ENCODE results near the gene PPP1R13B. TPM values are rescaled to one million over a fixed set of nuclear protein-coding genes. Genes with fewer than 3 reads are reported as not detected.

PPP1R13B gene
- total RNA-seq, 3 donors from 2014 or later, result 49.6 to 65.5 (median 52.1) TPM

DNA sequence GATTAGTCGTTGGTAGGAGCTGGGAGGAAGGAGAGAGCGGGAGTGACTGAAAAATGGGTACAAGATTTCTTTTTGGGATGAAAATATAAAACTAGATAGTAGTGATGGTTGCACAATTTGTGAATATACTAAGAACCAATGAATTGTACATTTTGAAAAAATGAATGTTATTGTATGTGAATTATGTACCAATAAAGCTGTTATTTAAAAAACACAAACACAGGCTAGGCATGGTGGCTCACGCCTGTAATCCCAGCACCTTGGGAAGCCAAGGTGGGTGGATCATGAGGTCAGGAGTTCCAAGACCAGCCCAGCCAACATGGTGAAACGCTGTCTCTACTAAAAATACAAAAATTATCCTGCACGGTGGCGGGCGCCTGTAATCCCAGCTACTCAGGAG is 32.1 kb downstream of the PPP1R13B start:
- H3K4me1 ChIP-seq (ENCODE audit: low read depth), result peaks cover 6% of the 10 kb centered on the region
- no peak overlapping the region for H3K4me3 ChIP-seq
- H3K36me3 ChIP-seq (ENCODE audit: low read depth), result no peaks in the 10 kb centered on the region
- intact Hi-C loops (cut with DNase I, micrococcal nuclease), result no loop called here
- no peaks in the 10 kb centered on the region for H3K9me3 ChIP-seq
- DNase-seq, result no peak
- ATAC-seq, result no peak
- TF ChIP-seq, protein P1, sequence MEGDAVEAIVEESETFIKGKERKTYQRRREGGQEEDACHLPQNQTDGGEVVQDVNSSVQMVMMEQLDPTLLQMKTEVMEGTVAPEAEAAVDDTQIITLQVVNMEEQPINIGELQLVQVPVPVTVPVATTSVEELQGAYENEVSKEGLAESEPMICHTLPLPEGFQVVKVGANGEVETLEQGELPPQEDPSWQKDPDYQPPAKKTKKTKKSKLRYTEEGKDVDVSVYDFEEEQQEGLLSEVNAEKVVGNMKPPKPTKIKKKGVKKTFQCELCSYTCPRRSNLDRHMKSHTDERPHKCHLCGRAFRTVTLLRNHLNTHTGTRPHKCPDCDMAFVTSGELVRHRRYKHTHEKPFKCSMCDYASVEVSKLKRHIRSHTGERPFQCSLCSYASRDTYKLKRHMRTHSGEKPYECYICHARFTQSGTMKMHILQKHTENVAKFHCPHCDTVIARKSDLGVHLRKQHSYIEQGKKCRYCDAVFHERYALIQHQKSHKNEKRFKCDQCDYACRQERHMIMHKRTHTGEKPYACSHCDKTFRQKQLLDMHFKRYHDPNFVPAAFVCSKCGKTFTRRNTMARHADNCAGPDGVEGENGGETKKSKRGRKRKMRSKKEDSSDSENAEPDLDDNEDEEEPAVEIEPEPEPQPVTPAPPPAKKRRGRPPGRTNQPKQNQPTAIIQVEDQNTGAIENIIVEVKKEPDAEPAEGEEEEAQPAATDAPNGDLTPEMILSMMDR (IDR thresholded peaks at IDR 0.05), result no peak

DNA sequence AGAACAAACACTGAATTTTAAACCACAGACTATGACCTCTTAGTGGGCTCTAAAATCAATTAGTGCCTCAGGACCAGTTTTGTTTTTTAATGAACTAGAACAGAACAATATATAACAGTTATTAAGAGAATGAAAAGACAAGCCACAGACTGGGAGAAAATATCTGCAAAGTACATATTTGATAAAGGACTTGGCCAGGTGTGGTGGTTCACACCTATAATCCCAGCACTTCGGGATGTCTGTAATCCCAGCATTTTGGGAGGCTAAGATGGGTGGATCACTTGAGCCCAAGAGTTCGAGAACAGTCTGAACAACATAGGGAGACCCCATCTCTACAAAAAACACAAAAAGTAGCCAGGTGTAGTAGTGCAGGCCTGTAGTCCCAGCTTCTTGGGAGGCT is 36.2 kb downstream of the PPP1R13B start:
- DNase-seq, result no peak
- TF ChIP-seq, protein P1 (IDR thresholded peaks at IDR 0.05), result no peak
- intact Hi-C loops (cut with DNase I, micrococcal nuclease), result no loop called here
- Histone ChIP-seq H3K9me3 (no peaks in the 10 kb centered on the region), H3K36me3 (ENCODE audit: low read depth) (no peaks in the 10 kb centered on the region), H3K4me3 (no peak overlapping the region), H3K4me1 (ENCODE audit: low read depth) (no peaks in the 10 kb centered on the region)
- ATAC-seq, result no peak

DNA sequence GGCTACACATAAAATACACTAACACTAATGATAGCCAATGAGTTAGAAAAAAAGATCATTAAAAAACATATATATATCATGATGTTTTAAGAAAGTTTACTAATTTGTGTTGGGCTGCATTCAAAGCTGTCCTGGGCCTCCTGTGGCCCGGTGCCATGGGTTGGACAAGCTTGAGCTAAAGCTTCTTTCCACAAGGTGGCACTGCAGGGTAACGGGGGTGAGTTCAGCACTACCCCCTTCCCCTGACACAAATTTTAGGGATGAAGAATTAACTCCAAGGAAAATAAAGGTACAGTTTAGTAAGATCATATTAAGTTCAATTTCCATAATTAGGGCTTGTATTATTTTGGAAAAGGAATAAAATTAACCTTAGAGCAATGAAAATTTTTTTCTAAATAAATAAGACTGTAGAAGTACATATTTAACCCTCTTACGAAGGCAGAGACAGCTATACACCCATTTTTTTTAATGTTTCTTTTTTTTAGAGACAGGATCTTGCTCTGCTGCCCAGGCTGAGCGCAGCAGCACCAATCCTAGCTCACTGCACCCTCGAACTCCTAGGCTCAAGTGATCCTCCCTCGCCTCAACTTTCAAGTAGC is 38.9 kb downstream of the PPP1R13B start:
- ATAC-seq, result peak; percentile 90
- intact Hi-C loops (cut with DNase I, micrococcal nuclease), result loop anchor here (5.0 to 10.0 kb wide), 2 partner anchors 104 to 176 kb away; no protein-coding TSS in a partner anchor

DNA sequence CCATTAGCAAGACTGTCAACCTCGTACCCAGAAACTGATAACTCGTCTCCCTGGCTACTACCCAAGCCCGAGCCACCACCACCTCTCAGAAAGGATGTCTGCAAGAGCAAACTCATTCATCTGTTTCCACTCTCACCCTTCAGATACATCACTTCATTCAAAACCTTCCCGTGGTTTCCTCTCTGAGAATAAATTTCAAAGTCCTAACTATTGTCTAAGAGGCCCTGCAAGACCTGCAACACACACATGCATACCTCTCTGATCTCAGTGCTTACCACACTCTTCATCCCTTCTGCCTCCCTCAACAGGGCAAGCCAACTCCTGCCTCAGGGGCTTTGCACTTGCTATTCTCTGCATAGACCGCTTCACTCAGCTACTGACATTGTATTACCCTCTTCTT is 40.6 kb downstream of the PPP1R13B start:
- TF ChIP-seq, protein P1 (IDR thresholded peaks at IDR 0.05), result no peak
- no peaks in the 10 kb centered on the region for H3K4me1 ChIP-seq (ENCODE audit: low read depth)
- intact Hi-C loops (cut with DNase I, micrococcal nuclease), result loop anchor here (5.0 to 10.0 kb wide), 2 partner anchors 105 to 178 kb away; no protein-coding TSS in a partner anchor
- ATAC-seq, result no peak
- H3K36me3 ChIP-seq (ENCODE audit: low read depth), result no peaks in the 10 kb centered on the region
- no peak overlapping the region for H3K4me3 ChIP-seq
- H3K9me3 ChIP-seq, result no peaks in the 10 kb centered on the region
- DNase-seq, result no peak

More for the DNA sequence above, 38.9 kb downstream of the PPP1R13B start:
- DNase-seq, result peak in 2 of 3 donors; percentile 72 to 87
- no peaks in the 10 kb centered on the region for H3K9me3 ChIP-seq
- H3K4me3 ChIP-seq, result no peak overlapping the region
- no peaks in the 10 kb centered on the region for H3K36me3 ChIP-seq (ENCODE audit: low read depth)
- H3K4me1 ChIP-seq (ENCODE audit: low read depth), result no peaks in the 10 kb centered on the region
- TF ChIP-seq, protein P1 (IDR thresholded peaks at IDR 0.05), result peak; percentile 44

DNA sequence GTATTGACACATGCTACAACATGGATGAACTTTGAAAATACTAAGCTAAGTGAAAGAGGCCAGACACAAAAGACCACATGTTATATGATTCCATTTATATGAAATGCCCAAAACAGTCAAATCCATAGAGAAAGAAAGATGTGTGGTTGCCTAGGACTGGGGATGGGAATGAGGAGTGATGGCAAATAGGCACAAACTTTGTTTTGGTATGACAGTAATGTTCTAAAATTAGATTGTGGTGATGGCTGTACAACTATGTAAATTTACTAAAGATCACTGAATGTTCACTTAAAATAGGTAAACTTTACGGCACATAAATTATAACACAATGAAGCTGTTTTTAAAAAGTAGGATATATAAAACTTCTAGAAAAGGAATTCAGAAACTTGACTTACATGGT is 41.7 kb downstream of the PPP1R13B start:
- ATAC-seq (no peak), DNase-seq (no peak)
- no peaks in the 10 kb centered on the region for H3K36me3 ChIP-seq (ENCODE audit: low read depth)
- TF ChIP-seq, protein P1 (IDR thresholded peaks at IDR 0.05), result no peak
- no peaks in the 10 kb centered on the region for H3K9me3 ChIP-seq
- H3K4me1 ChIP-seq (ENCODE audit: low read depth), result no peaks in the 10 kb centered on the region
- no peak overlapping the region for H3K4me3 ChIP-seq
- intact Hi-C loops (cut with DNase I, micrococcal nuclease), result loop anchor here (5.0 to 10.0 kb wide), 2 partner anchors 107 to 179 kb away; no protein-coding TSS in a partner anchor

Data from mucosa of descending colon (tissue), 3 donors.